ENCODE measurements around the gene RHOA.

DNA sequence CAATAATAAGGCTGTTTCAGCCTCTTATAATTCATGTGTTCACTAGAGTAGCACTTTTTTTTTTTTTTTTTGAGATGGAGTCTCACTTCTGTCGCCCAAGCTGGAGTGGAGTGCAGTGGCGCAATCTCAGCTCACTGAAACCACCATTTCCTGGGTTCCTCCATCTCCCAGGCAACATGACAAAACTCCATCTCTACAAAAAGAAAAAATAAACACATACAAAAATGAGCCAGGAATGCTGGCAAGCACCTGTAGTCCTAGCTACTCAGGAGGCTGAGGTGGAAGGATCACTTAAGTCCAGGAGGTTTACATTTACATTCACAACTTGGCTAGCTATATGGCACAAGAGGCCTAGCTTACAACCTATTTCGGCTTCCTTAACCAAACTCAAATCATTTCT lies 78.7 kb downstream of the RHOA start:
- TF ChIP-seq CTCF (IDR thresholded peaks at IDR 0.05; ENCODE audit: low read depth, low read length, missing input control) (no peak), EGR1 (IDR thresholded peaks at IDR 0.05; ENCODE audit: low read depth in 2 of 2) (no peak), RXRA (IDR thresholded peaks at IDR 0.05) (no peak), FOXA2 (IDR thresholded peaks at IDR 0.05) (no peak), RAD21 (IDR thresholded peaks at IDR 0.05) (no peak), TAF1 (conservative IDR thresholded peaks at IDR 0.05) (no peak), SP1 (IDR thresholded peaks at IDR 0.05) (no peak), FOXA1 (IDR thresholded peaks at IDR 0.05) (no peak), ZBTB33 (IDR thresholded peaks at IDR 0.05) (no peak)
- TF ChIP-seq, protein P1, sequence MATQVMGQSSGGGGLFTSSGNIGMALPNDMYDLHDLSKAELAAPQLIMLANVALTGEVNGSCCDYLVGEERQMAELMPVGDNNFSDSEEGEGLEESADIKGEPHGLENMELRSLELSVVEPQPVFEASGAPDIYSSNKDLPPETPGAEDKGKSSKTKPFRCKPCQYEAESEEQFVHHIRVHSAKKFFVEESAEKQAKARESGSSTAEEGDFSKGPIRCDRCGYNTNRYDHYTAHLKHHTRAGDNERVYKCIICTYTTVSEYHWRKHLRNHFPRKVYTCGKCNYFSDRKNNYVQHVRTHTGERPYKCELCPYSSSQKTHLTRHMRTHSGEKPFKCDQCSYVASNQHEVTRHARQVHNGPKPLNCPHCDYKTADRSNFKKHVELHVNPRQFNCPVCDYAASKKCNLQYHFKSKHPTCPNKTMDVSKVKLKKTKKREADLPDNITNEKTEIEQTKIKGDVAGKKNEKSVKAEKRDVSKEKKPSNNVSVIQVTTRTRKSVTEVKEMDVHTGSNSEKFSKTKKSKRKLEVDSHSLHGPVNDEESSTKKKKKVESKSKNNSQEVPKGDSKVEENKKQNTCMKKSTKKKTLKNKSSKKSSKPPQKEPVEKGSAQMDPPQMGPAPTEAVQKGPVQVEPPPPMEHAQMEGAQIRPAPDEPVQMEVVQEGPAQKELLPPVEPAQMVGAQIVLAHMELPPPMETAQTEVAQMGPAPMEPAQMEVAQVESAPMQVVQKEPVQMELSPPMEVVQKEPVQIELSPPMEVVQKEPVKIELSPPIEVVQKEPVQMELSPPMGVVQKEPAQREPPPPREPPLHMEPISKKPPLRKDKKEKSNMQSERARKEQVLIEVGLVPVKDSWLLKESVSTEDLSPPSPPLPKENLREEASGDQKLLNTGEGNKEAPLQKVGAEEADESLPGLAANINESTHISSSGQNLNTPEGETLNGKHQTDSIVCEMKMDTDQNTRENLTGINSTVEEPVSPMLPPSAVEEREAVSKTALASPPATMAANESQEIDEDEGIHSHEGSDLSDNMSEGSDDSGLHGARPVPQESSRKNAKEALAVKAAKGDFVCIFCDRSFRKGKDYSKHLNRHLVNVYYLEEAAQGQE (IDR thresholded peaks at IDR 0.05), result no peak
